ENCODE results near the gene POLR3GL.
A peak's percentile ranks its signal among the peaks of the same experiment; 100 is the strongest.

POLR3GL gene

DNA sequence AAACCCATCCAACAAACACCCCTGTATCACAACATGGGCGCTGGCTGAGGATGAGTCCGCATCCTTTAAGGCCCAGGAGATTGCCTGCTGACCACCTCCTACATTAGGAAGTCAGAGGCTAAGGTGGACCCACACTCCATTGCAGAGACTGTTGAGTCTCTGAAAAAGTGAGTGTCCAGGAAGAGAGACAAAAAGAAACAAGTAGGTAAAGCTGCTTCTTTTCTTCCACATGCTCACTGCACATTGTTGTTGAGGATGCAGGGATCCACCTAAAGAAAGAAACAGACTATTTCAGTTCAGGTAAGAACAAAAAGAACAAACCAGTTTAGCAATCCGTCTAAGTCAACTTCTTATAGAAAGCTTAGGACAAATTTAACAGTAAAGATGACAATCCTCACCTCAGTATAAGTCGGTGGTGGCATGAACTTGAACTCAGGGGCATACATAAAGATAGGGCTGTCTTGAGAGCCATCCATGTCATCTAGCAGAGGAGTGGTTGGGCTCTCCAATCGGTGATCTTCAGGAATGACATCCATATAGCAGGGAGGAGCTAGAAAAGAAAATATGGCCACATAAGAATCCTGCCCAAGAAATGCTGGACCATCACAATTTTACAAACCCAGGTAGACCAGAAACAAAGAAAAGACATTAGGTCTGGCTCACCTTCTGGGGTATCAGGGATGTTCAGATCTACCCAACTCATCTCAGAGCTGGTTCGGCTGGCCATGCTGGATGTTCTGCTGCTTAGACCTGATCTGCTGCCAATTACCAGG is 29.3 kb downstream of the POLR3GL start:
- DNase-seq: no peak

- DNase-seq: peak in 2 of 6 experiments; percentile 12 to 26
Measured at GRCh38 chr1:145994391-145995120, 30.1 kb downstream of the POLR3GL start.

GRCh38 chr1:145995148-145995881 is 30.8 kb downstream of the POLR3GL start:
- DNase-seq: no peak

GRCh38 chr1:145995964-145996432 is 31.5 kb downstream of the POLR3GL start:
- DNase-seq: no peak

- peak; percentile 75 to 96 (median 91) for DNase-seq
Measured at GRCh38 chr1:145996433-145997015, 32.0 kb downstream of the POLR3GL start, which contains the start of gene TXNIP. Gene TXNIP, minus strand, starts transcription at chr1:145996579. Its CDS starts 313 bp downstream, at chr1:145996266.

GRCh38 chr1:145997016-145997717 is 32.7 kb downstream of the POLR3GL start:
- peak; percentile 56 to 88 (median 74) for DNase-seq

- DNase-seq: no peak
Measured at GRCh38 chr1:145997718-145998023, 33.2 kb downstream of the POLR3GL start.

GRCh38 chr1:145999321-146000024 is 35.0 kb downstream of the POLR3GL start:
- peak in 5 of 6 experiments; percentile 27 to 69 (median 50) for DNase-seq

GRCh38 chr1:146001709-146002108 is 37.2 kb downstream of the POLR3GL start:
- no peak for DNase-seq

DNA sequence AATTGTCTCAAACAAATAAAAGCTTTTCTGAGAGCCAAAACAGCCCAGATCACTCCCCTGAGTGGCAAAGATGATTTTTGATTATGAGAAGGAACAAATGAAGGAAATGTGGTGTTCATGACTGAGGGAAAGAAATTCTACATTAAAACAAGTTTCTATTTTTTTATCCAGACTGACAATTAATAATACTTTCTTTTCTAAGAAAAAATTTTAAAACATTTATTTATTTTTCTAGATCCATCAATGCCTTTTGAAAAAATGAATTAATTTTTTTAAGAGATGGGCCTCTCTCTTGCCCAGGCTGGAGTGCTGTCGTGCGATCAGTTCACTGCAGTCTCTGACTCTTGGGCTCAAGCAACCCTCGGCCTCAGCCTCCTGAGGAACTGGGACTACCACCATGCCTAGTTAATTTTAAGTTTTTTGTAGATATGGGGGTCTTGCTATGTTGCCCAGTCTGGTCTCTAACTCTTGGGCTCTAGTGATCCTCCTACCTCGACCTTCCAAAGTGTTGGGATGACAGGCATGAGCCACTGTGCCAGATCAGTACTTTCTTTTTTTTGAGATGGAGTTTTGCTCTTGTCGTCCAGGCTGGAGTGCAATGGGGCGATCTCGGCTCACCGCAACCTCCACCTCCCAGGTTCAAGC is 43.1 kb downstream of the POLR3GL start:
- no peak for DNase-seq

DNA sequence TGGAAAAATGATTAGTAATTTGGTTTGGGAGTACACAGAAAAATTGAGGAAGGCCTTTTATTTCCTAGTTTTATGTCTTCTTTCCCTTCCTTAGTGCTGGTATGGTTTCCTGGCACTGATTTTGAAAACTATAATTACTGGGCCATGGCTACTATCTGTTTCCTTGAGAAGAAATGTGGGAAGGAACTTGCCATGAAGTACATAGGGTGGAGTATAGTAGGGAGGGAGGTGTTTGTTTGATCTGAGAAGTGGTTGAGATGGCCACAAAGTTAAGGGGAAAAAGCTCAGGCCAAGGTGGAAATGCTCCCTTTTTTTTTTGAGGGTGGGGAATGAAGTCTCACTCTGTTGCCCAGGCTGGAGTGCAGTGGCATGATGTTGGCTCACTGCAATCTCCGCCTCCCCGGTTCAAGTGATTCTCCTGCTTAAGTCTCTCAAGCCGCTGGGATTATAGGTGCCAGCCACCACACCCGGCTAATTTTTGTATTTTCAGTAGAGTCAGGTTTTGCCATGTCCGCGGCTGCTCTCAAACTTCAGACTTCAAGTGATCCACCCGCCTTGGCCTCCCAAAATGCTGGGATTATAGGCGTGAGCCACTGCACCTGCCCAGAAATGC is 45.7 kb downstream of the POLR3GL start:
- no peak for DNase-seq

- peak; percentile 18 to 74 (median 48) for DNase-seq
Measured at GRCh38 chr1:146012703-146013558, 48.4 kb downstream of the POLR3GL start.

DNA sequence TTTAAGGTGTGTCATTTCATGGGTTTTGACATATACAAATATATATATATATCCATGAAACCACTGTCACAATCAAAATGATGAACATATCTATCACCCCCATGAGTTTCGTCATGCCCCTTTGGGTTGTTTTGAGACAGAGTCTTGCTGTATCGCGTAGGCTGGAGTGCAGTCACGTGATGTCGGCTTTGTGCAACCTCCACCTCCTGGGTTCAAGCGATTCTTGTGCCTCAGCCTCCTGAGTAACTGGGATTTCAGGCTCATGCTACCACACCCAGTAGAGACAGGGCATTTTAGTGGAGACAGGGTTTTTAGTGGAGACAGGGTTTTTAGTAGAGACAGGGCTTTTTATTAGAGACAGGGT is 49.1 kb downstream of the POLR3GL start:
- DNase-seq: no peak

DNA sequence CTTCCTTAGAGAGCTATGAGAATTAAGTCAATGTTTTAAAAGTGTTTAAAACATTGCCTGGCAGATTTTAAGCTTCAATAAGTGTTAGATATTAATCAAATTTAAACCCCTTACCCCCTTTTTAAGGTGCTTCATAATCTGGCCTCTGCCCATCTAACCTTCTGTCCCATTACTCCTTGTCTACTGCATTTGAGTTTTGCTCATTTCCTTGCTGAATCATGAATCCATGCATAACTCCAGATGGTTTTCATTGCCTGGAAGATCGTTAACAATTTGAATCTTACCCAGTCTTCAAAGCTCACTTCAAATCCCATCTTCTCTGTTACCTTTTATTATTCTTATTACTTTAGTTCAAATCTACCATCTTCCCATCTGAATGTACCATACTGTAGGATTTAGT is 52.4 kb downstream of the POLR3GL start:
- no peak for DNase-seq

- DNase-seq: no peak
Measured at GRCh38 chr1:146019231-146020057, 55.0 kb downstream of the POLR3GL start.

GRCh38 chr1:146020058-146021049 is 55.9 kb downstream of the POLR3GL start:
- no peak for DNase-seq

- DNase-seq: no peak
Measured at GRCh38 chr1:146021050-146021445, 56.6 kb downstream of the POLR3GL start.
